Hepatocyte (in vitro differentiated cells): Measurements from ENCODE around the gene ATN1. TPM values are rescaled to one million over a fixed set of nuclear protein-coding genes. Genes with fewer than 3 reads are reported as not detected.

Experiments used
- DNase-seq: peaks from one replicate; pipeline ENCODE4 v3.0.0-alpha.2; 2016; ENCODE audit warnings: low spot score
- H2AFZ ChIP-seq: fragments of 200-600 bp; sonication (generic); 2 replicates; pipeline ENCODE4 v1.6.0; 2016; ENCODE audit warnings: antibody characterized with exemption, mild to moderate bottlenecking
- H3K27ac ChIP-seq: fragments of 200-600 bp; sonication (generic); 2 replicates; pipeline ENCODE4 v1.5.1; 2016; ENCODE audit warnings: mild to moderate bottlenecking
- H3K27me3 ChIP-seq: fragments of 200-600 bp; sonication (generic); 2 replicates; pipeline ENCODE4 v1.6.1; 2016
- H3K36me3 ChIP-seq: fragments of 200-600 bp; sonication (generic); replicated peaks from 2 replicates; pipeline ENCODE4 v1.5.1; 2016; ENCODE audit warnings: low read depth; ENCODE audit not compliant: insufficient read depth
- H3K4me1 ChIP-seq: fragments of 200-600 bp; sonication (generic); 2 replicates; pipeline ENCODE4 v1.5.1; 2016; ENCODE audit warnings: mild to moderate bottlenecking, moderate library complexity; ENCODE audit not compliant: insufficient read depth
- H3K4me2 ChIP-seq: fragments of 200-600 bp; sonication (generic); 2 replicates; pipeline ENCODE4 v1.6.0; 2016
- H3K4me3 ChIP-seq: fragments of 200-600 bp; sonication (generic); 2 replicates; pipeline ENCODE4 v1.5.1; 2016; ENCODE audit warnings: mild to moderate bottlenecking
- H3K79me2 ChIP-seq: fragments of 200-600 bp; sonication (generic); 2 replicates; pipeline ENCODE4 v1.6.0; 2017; ENCODE audit warnings: mild to moderate bottlenecking
- H3K9me2 ChIP-seq: fragments of 200-600 bp; sonication (generic); replicated peaks from 2 replicates; pipeline ENCODE4 v1.6.0; 2017; ENCODE audit warnings: mild to moderate bottlenecking; ENCODE audit not compliant: insufficient read depth
- H3K9me3 ChIP-seq: fragments of 200-600 bp; sonication (generic); 2 replicates; pipeline ENCODE4 v1.5.1; 2016; ENCODE audit warnings: low read depth, mild to moderate bottlenecking
- H4K20me1 ChIP-seq: fragments of 200-600 bp; sonication (generic); 2 replicates; pipeline ENCODE4 v1.6.0; 2016; ENCODE audit warnings: mild to moderate bottlenecking; ENCODE audit not compliant: insufficient read depth, poor library complexity, severe bottlenecking
- EZH2 ChIP-seq: fragments of 200-600 bp; sonication (generic); IDR thresholded peaks from 2 replicates; pipeline ENCODE4 v1.6.1; 2016; ENCODE audit warnings: antibody characterized with exemption, mild to moderate bottlenecking, borderline replicate concordance
- EZH2phosphoT487 ChIP-seq: fragments of 200-600 bp; sonication (generic); IDR thresholded peaks from one replicate; pipeline ENCODE4 v1.6.1; 2018; ENCODE audit warnings: antibody characterized with exemption, mild to moderate bottlenecking, low read depth, moderate library complexity; ENCODE audit not compliant: unreplicated experiment, severe bottlenecking
- WGBS: methylation state at CpG from one replicate; pipeline ENCODE4 v1.1.6; 2016; ENCODE audit warnings: low lambda C conversion rate; ENCODE audit errors: missing lambda C conversion rate; 5-methylcytosine and 5-hydroxymethylcytosine counted together
- polyA plus RNA-seq: library from polyadenylated mRNA; unstranded; fragments of >200 nt; fragmentation: Nextera tagmentation; extraction: Ambion mirVana; gene quantifications from 2 replicates; pipeline ENCODE4 v1.2.1, GENCODE V29; 2016
- total RNA-seq: library from RNA; depleted of rRNA; stranded (reverse); fragments of >200 nt; gene quantifications from 2 replicates; pipeline ENCODE4 v1.2.3, GENCODE V29; 2014
- TF ChIP-seq, protein P1 (sequence below): fragments of 200-600 bp; sonication (generic); IDR thresholded peaks from 2 replicates; pipeline ENCODE4 v1.5.1; 2016; ENCODE audit warnings: antibody characterized with exemption, mild to moderate bottlenecking; ENCODE audit not compliant: poor library complexity

Gene ATN1
- total and polyA plus RNA-seq, 2 experiments from 2014 or later, result 15.8 to 32.7 TPM

DNA sequence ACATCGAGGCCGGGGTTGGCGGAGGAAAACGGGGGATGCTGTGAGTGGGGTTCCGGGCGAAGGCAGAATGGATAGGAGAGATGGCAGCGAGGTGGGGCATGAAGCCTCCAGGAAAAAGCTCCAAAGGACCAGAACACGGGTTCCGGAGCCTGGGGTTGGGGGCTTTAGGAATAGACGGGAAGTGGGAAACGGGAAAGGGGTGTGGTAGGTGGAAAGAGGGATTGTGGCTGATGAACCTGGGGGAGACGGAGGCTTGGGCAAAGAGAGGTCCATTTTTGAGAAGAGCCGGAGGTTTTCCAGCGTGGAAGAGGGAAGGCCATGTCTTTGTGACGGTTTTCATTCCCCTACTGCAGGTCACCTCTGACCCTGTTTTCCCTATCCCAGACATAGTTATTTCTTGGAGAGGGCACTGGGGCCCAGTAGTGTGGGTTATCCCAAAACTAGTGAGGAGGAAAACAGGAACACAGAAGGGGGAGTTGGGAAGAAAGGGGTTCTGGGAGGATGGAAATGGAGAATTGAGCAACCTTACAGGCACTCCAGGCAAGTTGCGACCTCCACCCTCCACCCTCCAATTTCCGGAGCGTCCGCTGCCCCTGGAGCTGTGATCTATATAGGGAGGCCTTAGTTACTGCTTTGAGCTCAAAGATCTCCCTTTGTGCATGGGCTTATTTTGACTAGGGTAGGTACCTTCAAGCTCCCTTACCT lies 1.1 kb downstream of the ATN1 start:
- H4K20me1 ChIP-seq, result peaks cover 52% of the 10 kb centered on the region
- H3K9me3 ChIP-seq, result no peaks in the 10 kb centered on the region
- peak overlapping the region; percentile 89 for H3K4me3 ChIP-seq
- H3K9me2 ChIP-seq, result no peaks in the 10 kb centered on the region
- no peak for DNase-seq
- TF ChIP-seq EZH2 (no peak), EZH2phosphoT487 (no peak)
- TF ChIP-seq, protein P1, sequence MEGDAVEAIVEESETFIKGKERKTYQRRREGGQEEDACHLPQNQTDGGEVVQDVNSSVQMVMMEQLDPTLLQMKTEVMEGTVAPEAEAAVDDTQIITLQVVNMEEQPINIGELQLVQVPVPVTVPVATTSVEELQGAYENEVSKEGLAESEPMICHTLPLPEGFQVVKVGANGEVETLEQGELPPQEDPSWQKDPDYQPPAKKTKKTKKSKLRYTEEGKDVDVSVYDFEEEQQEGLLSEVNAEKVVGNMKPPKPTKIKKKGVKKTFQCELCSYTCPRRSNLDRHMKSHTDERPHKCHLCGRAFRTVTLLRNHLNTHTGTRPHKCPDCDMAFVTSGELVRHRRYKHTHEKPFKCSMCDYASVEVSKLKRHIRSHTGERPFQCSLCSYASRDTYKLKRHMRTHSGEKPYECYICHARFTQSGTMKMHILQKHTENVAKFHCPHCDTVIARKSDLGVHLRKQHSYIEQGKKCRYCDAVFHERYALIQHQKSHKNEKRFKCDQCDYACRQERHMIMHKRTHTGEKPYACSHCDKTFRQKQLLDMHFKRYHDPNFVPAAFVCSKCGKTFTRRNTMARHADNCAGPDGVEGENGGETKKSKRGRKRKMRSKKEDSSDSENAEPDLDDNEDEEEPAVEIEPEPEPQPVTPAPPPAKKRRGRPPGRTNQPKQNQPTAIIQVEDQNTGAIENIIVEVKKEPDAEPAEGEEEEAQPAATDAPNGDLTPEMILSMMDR, result no peak
- H3K4me2 ChIP-seq, result peak overlapping the region; percentile 91
- peak overlapping the region; percentile 99 for H3K27ac ChIP-seq
- peaks cover 70% of the 10 kb centered on the region for H3K79me2 ChIP-seq
- H3K27me3 ChIP-seq, result no peaks in the 10 kb centered on the region
- 3% methylated on average over 12 of the region's 19 CpGs for WGBS
- H3K36me3 ChIP-seq, result no peaks in the 10 kb centered on the region
- H3K4me1 ChIP-seq, result peaks cover 62% of the 10 kb centered on the region
- H2AFZ ChIP-seq, result no peak overlapping the region

DNA sequence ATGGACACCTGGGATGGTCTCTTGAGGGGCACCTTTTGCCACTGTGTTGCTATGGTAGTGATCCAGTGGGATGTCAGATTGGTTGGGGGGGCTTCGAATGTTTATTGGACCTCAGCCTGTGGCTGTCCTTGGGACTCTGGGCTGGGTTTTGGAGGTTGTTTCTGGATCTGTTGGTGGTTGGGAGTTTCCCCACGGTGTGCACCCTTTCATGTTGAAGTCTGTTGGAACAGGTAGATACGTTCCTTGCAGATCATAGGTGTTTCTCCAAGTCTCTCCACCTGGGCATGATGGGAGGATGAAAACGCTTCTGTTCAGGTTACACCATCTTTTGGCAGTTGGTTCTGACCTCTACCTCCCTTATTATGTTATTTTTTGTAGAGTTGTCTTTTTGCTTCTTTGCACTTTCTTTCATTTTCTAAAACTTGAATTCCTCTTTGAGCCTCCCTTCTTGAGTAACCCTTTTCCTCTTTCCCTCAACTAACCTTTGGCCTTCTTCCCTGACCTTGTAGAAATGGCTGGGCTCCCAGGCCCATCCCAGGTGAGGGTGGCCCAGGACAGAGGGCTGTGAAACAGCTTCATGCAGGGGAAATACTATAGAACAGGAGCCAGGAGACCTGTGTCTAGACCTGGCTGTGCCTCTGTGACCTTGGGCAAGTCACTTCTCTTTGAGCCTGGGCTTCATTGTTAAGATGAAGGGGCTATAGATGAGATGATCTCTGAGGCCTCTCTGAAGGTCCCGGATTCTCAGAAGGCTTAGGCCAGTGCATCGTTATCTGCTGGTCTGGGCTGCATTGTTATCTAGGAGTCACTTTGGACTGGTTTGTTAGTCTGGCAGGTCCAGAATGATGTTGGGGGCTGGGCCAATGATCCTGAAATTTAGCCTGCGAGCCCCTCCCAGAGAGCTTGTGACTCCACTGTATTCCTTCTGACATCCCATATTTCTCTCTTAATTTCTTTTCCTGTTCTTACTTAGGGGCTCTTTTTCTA lies 2.0 kb downstream of the ATN1 start:
- 46% methylated on average over 7 of the region's 7 CpGs for WGBS
- H3K4me1 ChIP-seq, result peaks cover 61% of the 10 kb centered on the region
- no peaks in the 10 kb centered on the region for H3K9me2 ChIP-seq
- H3K79me2 ChIP-seq, result peaks cover 79% of the 10 kb centered on the region
- H3K27ac ChIP-seq, result peak overlapping the region; percentile 99
- H3K36me3 ChIP-seq, result no peaks in the 10 kb centered on the region
- no peaks in the 10 kb centered on the region for H3K9me3 ChIP-seq
- H3K4me2 ChIP-seq, result peak overlapping the region; percentile 91
- peak overlapping the region; percentile 89 for H3K4me3 ChIP-seq
- TF ChIP-seq, protein P1, result no peak
- TF ChIP-seq EZH2phosphoT487 (no peak), EZH2 (no peak)
- no peak for DNase-seq
- H3K27me3 ChIP-seq, result no peaks in the 10 kb centered on the region
- H2AFZ ChIP-seq, result no peak overlapping the region
- peaks cover 56% of the 10 kb centered on the region for H4K20me1 ChIP-seq

DNA sequence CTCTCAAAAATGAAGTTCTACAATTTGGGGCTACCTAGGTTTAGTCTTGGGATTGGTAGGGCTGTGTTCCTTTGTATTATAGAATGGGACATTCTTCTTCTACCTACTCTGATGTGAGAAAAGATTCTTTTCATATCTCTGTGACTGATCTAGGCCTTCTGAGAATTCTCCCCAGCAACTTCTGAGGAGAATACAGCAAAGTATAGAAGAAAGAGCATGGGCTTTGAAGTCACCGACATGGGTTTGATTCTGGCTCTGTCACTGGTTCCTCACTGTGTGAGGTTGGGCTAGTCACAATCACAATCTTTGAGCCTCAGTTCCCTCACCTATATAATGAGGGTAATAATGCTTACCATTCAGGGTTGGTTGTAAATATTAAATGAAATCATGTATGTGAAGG lies 5.0 kb downstream of the ATN1 start:
- no peaks in the 10 kb centered on the region for H3K36me3 ChIP-seq
- peak overlapping the region; percentile 12 for H3K27ac ChIP-seq
- H3K27me3 ChIP-seq, result no peaks in the 10 kb centered on the region
- H3K79me2 ChIP-seq, result peaks cover 79% of the 10 kb centered on the region
- no peaks in the 10 kb centered on the region for H3K9me2 ChIP-seq
- H3K4me2 ChIP-seq, result peak overlapping the region; percentile 37
- TF ChIP-seq EZH2 (no peak), EZH2phosphoT487 (no peak)
- TF ChIP-seq, protein P1, result no peak
- WGBS, result 69% methylated on average over 1 of the region's 1 CpG
- H2AFZ ChIP-seq, result no peak overlapping the region
- H3K9me3 ChIP-seq, result no peaks in the 10 kb centered on the region
- peaks cover 46% of the 10 kb centered on the region for H3K4me1 ChIP-seq
- no peak for DNase-seq
- H4K20me1 ChIP-seq, result peaks cover 56% of the 10 kb centered on the region
- no peak overlapping the region for H3K4me3 ChIP-seq
